Common myeloid progenitor, CD34-positive (primary cell): ENCODE measurements around the gene CA10.
A peak's percentile ranks its signal among the peaks of the same experiment; 100 is the strongest.

ENCODE experiments used
- CTCF ChIA-PET: fragments of 350-600 bp; sonication (Branson Sonifier 250); formaldehyde crosslinking; loops from one replicate; lab custom pipeline; 2021; ENCODE audit warnings: antibody characterized with exemption; lab: Charles Lee
- POLR2A ChIA-PET: fragments of 350-600 bp; sonication (Branson Sonifier 250); formaldehyde crosslinking; loops from one replicate; lab custom pipeline; 2021; ENCODE audit warnings: antibody characterized with exemption; lab: Charles Lee
- DNase-seq, 3 donors: peaks; one replicate each; pipeline versions ENCODE4 v3.0.0 to v3.0.0-alpha.2; 2013
- H3K27ac ChIP-seq, 2 experiments: 1 replicate in 1 of 2; 2 replicates in 1 of 2; pipeline ENCODE4 v1.7.0; 2013; ENCODE audit warnings: inconsistent platforms in 2 of 2, low read length in 2 of 2, mild to moderate bottlenecking in 2 of 2, low read depth in 1 of 2, moderate library complexity in 1 of 2; ENCODE audit not compliant: severe bottlenecking in 2 of 2, insufficient read depth in 1 of 2, poor library complexity in 1 of 2
- H3K27me3 ChIP-seq, 5 experiments: replicated peaks in 2 of 5; 1 replicate in 3 of 5; 2 replicates in 2 of 5; pipeline versions ENCODE4 v1.6.1 to v1.7.0; 2013; ENCODE audit warnings: low read length in 4 of 5, mild to moderate bottlenecking in 2 of 5, moderate library complexity in 2 of 5, inconsistent platforms in 1 of 5; ENCODE audit not compliant: insufficient read depth in 5 of 5, control insufficient read depth in 4 of 5
- H3K36me3 ChIP-seq, 4 experiments: 1 replicate in 2 of 4; 2 replicates in 2 of 4; pipeline versions ENCODE4 v1.6.1 to v1.7.0; 2013; ENCODE audit warnings: low read length in 3 of 4, control low read depth in 1 of 4, mild to moderate bottlenecking in 1 of 4; ENCODE audit not compliant: control insufficient read depth in 4 of 4, insufficient read depth in 4 of 4
- H3K4me1 ChIP-seq, 4 experiments: 1 replicate in 3 of 4; 2 replicates in 1 of 4; pipeline versions ENCODE4 v1.6.1 to v1.7.1; 2013; ENCODE audit warnings: low read length in 3 of 4, mild to moderate bottlenecking in 3 of 4, control low read depth in 1 of 4, inconsistent platforms in 1 of 4, moderate library complexity in 1 of 4; ENCODE audit not compliant: control insufficient read depth in 4 of 4, insufficient read depth in 4 of 4; ENCODE audit errors: control extremely low read depth in 1 of 4
- H3K4me3 ChIP-seq, 7 experiments: 1 replicate in 4 of 7; 2 replicates in 3 of 7; pipeline versions ENCODE4 v1.5.1 to v1.7.0; 2013; ENCODE audit warnings: mild to moderate bottlenecking in 7 of 7, low read length in 6 of 7, moderate library complexity in 6 of 7, inconsistent platforms in 2 of 7, low read depth in 2 of 7, control low read depth in 1 of 7; ENCODE audit not compliant: insufficient read depth in 4 of 7, control insufficient read depth in 1 of 7; ENCODE audit errors: extremely low read depth in 1 of 7
- H3K9me3 ChIP-seq, 5 experiments: 1 replicate in 4 of 5; 2 replicates in 1 of 5; pipeline versions ENCODE4 v1.6.1 to v1.7.1; 2013; ENCODE audit warnings: low read length in 4 of 5, mild to moderate bottlenecking in 2 of 5, inconsistent platforms in 1 of 5, low read depth in 1 of 5, moderate library complexity in 1 of 5; ENCODE audit not compliant: control insufficient read depth in 4 of 5, insufficient read depth in 2 of 5; ENCODE audit errors: control extremely low read depth in 1 of 5
- WGBS: methylation state at CpG from one replicate; pipeline ENCODE4 v1.1.5; 2013; ENCODE audit not compliant: insufficient coverage; 5-methylcytosine and 5-hydroxymethylcytosine counted together

Gene CA10

GRCh38 chr17:51845776-51846175 is 312.7 kb downstream of the CA10 start:
- Histone ChIP-seq H3K4me3 (no peak overlapping the region), H3K36me3 (no peaks in the 10 kb centered on the region), H3K4me1 (no peaks in the 10 kb centered on the region), H3K9me3 (no peaks in the 10 kb centered on the region), H3K27me3 (peaks cover 0 to 3% (median 0%) of the 10 kb centered on the region in 5 experiments), H3K27ac (no peak overlapping the region)
- POLR2A ChIA-PET: no interaction called here
- CTCF ChIA-PET: no interaction called here
- 66% methylated on average over 3 of the region's 3 CpGs for WGBS
- DNase-seq: no peak

- ChIA-PET POLR2A (no interaction called here), CTCF (no interaction called here)
- no peaks in the 10 kb centered on the region for H3K4me1 ChIP-seq
- no peak for DNase-seq
- H3K4me3 ChIP-seq: no peak overlapping the region
- peaks cover 0 to 3% (median 0%) of the 10 kb centered on the region in 5 experiments for H3K27me3 ChIP-seq
- no peak overlapping the region for H3K27ac ChIP-seq
- H3K36me3 ChIP-seq: no peaks in the 10 kb centered on the region
- no peaks in the 10 kb centered on the region for H3K9me3 ChIP-seq
Observed at GRCh38 chr17:51842763-51843162, 315.8 kb downstream of the CA10 start.

DNA sequence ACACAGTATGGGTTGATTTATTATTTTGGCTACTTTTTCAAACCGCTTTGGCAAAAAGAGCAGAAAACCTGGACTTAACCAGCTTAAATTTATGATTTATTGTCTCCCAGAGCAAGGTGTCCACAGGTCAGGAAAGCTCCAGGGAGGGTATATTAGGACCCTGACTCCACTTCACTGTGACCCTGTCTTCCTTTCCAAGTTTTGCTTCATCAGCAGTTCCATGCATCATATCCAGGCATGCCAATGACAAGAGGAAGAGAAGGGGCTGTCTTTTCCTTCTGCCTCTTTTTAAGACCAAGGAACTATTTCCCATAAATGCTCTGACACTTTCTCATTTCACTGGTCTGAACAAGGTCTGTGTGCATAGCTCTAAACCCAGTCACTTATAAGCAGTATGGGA is 316.8 kb downstream of the CA10 start:
- Histone ChIP-seq H3K36me3 (no peaks in the 10 kb centered on the region), H3K9me3 (no peaks in the 10 kb centered on the region), H3K4me1 (no peaks in the 10 kb centered on the region), H3K4me3 (no peak overlapping the region), H3K27ac (no peak overlapping the region), H3K27me3 (peaks cover 0 to 3% (median 0%) of the 10 kb centered on the region in 5 experiments)
- DNase-seq: no peak
- CTCF ChIA-PET: interaction anchor here (0.6 kb wide), 1 partner anchor 14 kb away, joined by 3 read pairs; no protein-coding TSS in a partner anchor
- POLR2A ChIA-PET: no interaction called here
- WGBS: no CpG with 5 or more reads among the region's 1 CpG

- H3K27me3 ChIP-seq: no peaks in the 10 kb centered on the region
- peak in 1 of 3 donors; percentile 4 for DNase-seq
- H3K9me3 ChIP-seq: no peaks in the 10 kb centered on the region
- H3K4me1 ChIP-seq: no peaks in the 10 kb centered on the region
- WGBS: 80% methylated on average over 1 of the region's 3 CpGs
- H3K4me3 ChIP-seq: no peak overlapping the region
- CTCF ChIA-PET: no interaction called here
- no peak overlapping the region for H3K27ac ChIP-seq
- no peaks in the 10 kb centered on the region for H3K36me3 ChIP-seq
- POLR2A ChIA-PET: interaction anchor here (0.7 kb wide), 1 partner anchor 10 kb away, joined by 3 read pairs; no protein-coding TSS in a partner anchor
Observed at GRCh38 chr17:51840688-51841087, 317.8 kb downstream of the CA10 start.

- no CpG with 5 or more reads among the region's 3 CpGs for WGBS
- H3K4me3 ChIP-seq: no peak overlapping the region
- no peak overlapping the region for H3K27ac ChIP-seq
- no peaks in the 10 kb centered on the region for H3K9me3 ChIP-seq
- H3K4me1 ChIP-seq: no peaks in the 10 kb centered on the region
- peaks cover 0 to 1% (median 0%) of the 10 kb centered on the region in 5 experiments for H3K27me3 ChIP-seq
- no peak for DNase-seq
- ChIA-PET POLR2A (no interaction called here), CTCF (no interaction called here)
- H3K36me3 ChIP-seq: no peaks in the 10 kb centered on the region
Observed at GRCh38 chr17:51833620-51834019, 324.9 kb downstream of the CA10 start.

GRCh38 chr17:51833045-51833444 is 325.5 kb downstream of the CA10 start:
- 60% methylated on average over 2 of the region's 2 CpGs for WGBS
- POLR2A ChIA-PET: no interaction called here
- no peak overlapping the region for H3K27ac ChIP-seq
- H3K4me1 ChIP-seq: no peaks in the 10 kb centered on the region
- peaks cover 0 to 1% (median 0%) of the 10 kb centered on the region in 5 experiments for H3K27me3 ChIP-seq
- no peaks in the 10 kb centered on the region for H3K9me3 ChIP-seq
- CTCF ChIA-PET: no interaction called here
- no peak overlapping the region for H3K4me3 ChIP-seq
- H3K36me3 ChIP-seq: no peaks in the 10 kb centered on the region
- no peak for DNase-seq

- DNase-seq: no peak
- CTCF ChIA-PET: no interaction called here
- no peaks in the 10 kb centered on the region for H3K4me1 ChIP-seq
- peaks cover 0 to 1% (median 0%) of the 10 kb centered on the region in 5 experiments for H3K27me3 ChIP-seq
- no peaks in the 10 kb centered on the region for H3K36me3 ChIP-seq
- WGBS: 90% methylated on average over 2 of the region's 3 CpGs
- H3K4me3 ChIP-seq: no peak overlapping the region
- no peak overlapping the region for H3K27ac ChIP-seq
- POLR2A ChIA-PET: no interaction called here
- no peaks in the 10 kb centered on the region for H3K9me3 ChIP-seq
Observed at GRCh38 chr17:51830886-51831285, 327.6 kb downstream of the CA10 start.
